SK-N-SH treated with all-trans-retinoic acid at 6 μM for 48 hours (cell line): ENCODE measurements around the gene CCDC34.
"Not testable (repeated sequence)": the region's sequence is repeated elsewhere in the genome, so short reads cannot be mapped to it uniquely, and the experiment has no call there.

Source experiments
- ATAC-seq: fragments of 200-7000 bp; cut with Tn5 transposase; 3 replicates; pipeline ENCODE4 v1.9.1; 2020; ENCODE audit warnings: mild to moderate bottlenecking, moderate library complexity
- ARNTL ChIP-seq: fragments of 450-650 bp; formaldehyde crosslinking; IDR thresholded peaks from 2 replicates; pipeline ENCODE4 v1.5.0; 2020; ENCODE audit warnings: low read depth, mild to moderate bottlenecking, moderate library complexity, borderline replicate concordance
- BACH2 ChIP-seq: fragments of 250-450 bp; sonication (Bioruptor Pico); IDR thresholded peaks from 2 replicates; pipeline ENCODE4 v1.9.0; 2021; ENCODE audit warnings: mild to moderate bottlenecking, borderline replicate concordance
- CREB5 ChIP-seq: fragments of 250-450 bp; sonication (Bioruptor Pico); IDR thresholded peaks from 2 replicates; pipeline ENCODE4 v1.5.1; 2020; ENCODE audit warnings: low read depth, mild to moderate bottlenecking, moderate library complexity
- ESRRG ChIP-seq: fragments of 250-450 bp; sonication (Bioruptor Pico); IDR thresholded peaks from 2 replicates; pipeline ENCODE4 v1.6.1; 2021; ENCODE audit warnings: mild to moderate bottlenecking
- GLIS3 ChIP-seq: fragments of 250-450 bp; sonication (Bioruptor Pico); IDR thresholded peaks from 2 replicates; pipeline ENCODE4 v1.5.0; 2020; ENCODE audit warnings: mild to moderate bottlenecking, moderate library complexity
- ISL1 ChIP-seq: fragments of 250-450 bp; sonication (Bioruptor Pico); IDR thresholded peaks from 2 replicates; pipeline ENCODE4 v2.1.2; 2022; ENCODE audit warnings: mild to moderate bottlenecking, moderate library complexity
- OSR1 ChIP-seq: fragments of 250-450 bp; sonication (Bioruptor Pico); IDR thresholded peaks from 2 replicates; pipeline ENCODE4 v1.8.0; 2022; ENCODE audit warnings: moderate library complexity, mild to moderate bottlenecking, inconsistent platforms
- PATZ1 ChIP-seq: fragments of 250-450 bp; sonication (Bioruptor Pico); IDR thresholded peaks from 2 replicates; pipeline ENCODE4 v1.8.0; 2020; ENCODE audit warnings: mild to moderate bottlenecking, moderate library complexity, borderline replicate concordance
- POU6F1 ChIP-seq: fragments of 250-450 bp; sonication (Bioruptor Pico); IDR thresholded peaks from 2 replicates; pipeline ENCODE4 v1.8.0; 2021; ENCODE audit warnings: low read depth, mild to moderate bottlenecking, moderate library complexity, borderline replicate concordance
- RARB ChIP-seq: fragments of 250-450 bp; sonication (Bioruptor Pico); IDR thresholded peaks from 2 replicates; pipeline ENCODE4 v1.8.0; 2021; ENCODE audit warnings: mild to moderate bottlenecking, moderate library complexity
- TCF4 ChIP-seq: fragments of 250-450 bp; sonication (Bioruptor Pico); IDR thresholded peaks from 2 replicates; pipeline ENCODE4 v1.8.0; 2021; ENCODE audit warnings: mild to moderate bottlenecking, moderate library complexity, borderline replicate concordance
- TOX ChIP-seq: fragments of 250-450 bp; sonication (Bioruptor Pico); IDR thresholded peaks from 2 replicates; pipeline ENCODE4 v1.8.0; 2021; ENCODE audit warnings: mild to moderate bottlenecking, moderate library complexity, borderline replicate concordance
- TSHZ2 ChIP-seq: fragments of 250-450 bp; sonication (Bioruptor Pico); IDR thresholded peaks from 2 replicates; pipeline ENCODE4 v1.5.0; 2020; ENCODE audit warnings: mild to moderate bottlenecking, moderate library complexity
- ZC3H10 ChIP-seq: fragments of 250-450 bp; sonication (Bioruptor Pico); IDR thresholded peaks from 2 replicates; pipeline ENCODE4 v1.5.1; 2021; ENCODE audit warnings: mild to moderate bottlenecking, moderate library complexity
- ZFP30 ChIP-seq: fragments of 450-650 bp; formaldehyde crosslinking; IDR thresholded peaks from 2 replicates; pipeline ENCODE4 v1.5.0; 2022; ENCODE audit warnings: mild to moderate bottlenecking, moderate library complexity
- ZNF565 ChIP-seq: fragments of 450-650 bp; formaldehyde crosslinking; conservative IDR thresholded peaks from 2 replicates; pipeline ENCODE4 v1.5.0; 2020; ENCODE audit warnings: low read depth, mild to moderate bottlenecking, moderate library complexity
- ZNF70 ChIP-seq: fragments of 450-650 bp; formaldehyde crosslinking; IDR thresholded peaks from 2 replicates; pipeline ENCODE4 v1.5.0; 2020; ENCODE audit warnings: mild to moderate bottlenecking, moderate library complexity
- ZNF8 ChIP-seq: fragments of 450-650 bp; formaldehyde crosslinking; IDR thresholded peaks from 2 replicates; pipeline ENCODE4 v1.5.0; 2020; ENCODE audit warnings: mild to moderate bottlenecking, moderate library complexity

CCDC34 gene

GRCh38 chr11:27347359-27348339 lies 15.4 kb downstream of the CCDC34 start:
- TF ChIP-seq OSR1 (no peak), ZNF70 (no peak)
- peak; percentile 34; the same call in 1 of the 3 replicates for ATAC-seq

- TF ChIP-seq CREB5 (CRISPR knock-in tag): no peak
- peak; percentile 60; the same call in 1 of the 2 replicates for TF ChIP-seq ZNF70
- no peak for TF ChIP-seq ESRRG (CRISPR knock-in tag)
- TF ChIP-seq ISL1: peak; percentile 81
- ATAC-seq: peak; percentile 56
Observed at GRCh38 chr11:27339941-27340340, 23.1 kb downstream of the CCDC34 start.

- ATAC-seq: not testable (repeated sequence)
Observed at GRCh38 chr11:27334764-27335163, 28.3 kb downstream of the CCDC34 start.

- no peak for TF ChIP-seq OSR1
- no peak for TF ChIP-seq TOX (CRISPR knock-in tag)
- TF ChIP-seq PATZ1: no peak
- no peak for TF ChIP-seq TSHZ2 (CRISPR knock-in tag)
- no peak for TF ChIP-seq ESRRG (CRISPR knock-in tag)
- no peak for TF ChIP-seq TCF4 (CRISPR knock-in tag)
- no peak for TF ChIP-seq ZFP30 (CRISPR knock-in tag)
- no peak for TF ChIP-seq POU6F1 (CRISPR knock-in tag)
- no peak for TF ChIP-seq ZNF8 (CRISPR knock-in tag)
- no peak for TF ChIP-seq ZC3H10 (CRISPR knock-in tag)
- no peak for TF ChIP-seq CREB5 (CRISPR knock-in tag)
- no peak for TF ChIP-seq BACH2 (CRISPR knock-in tag)
- TF ChIP-seq ARNTL: no peak
- ATAC-seq: peak; percentile 91
Observed at GRCh38 chr11:27331981-27332380, 31.0 kb downstream of the CCDC34 start.

GRCh38 chr11:27330633-27331270 lies 32.3 kb downstream of the CCDC34 start:
- TF ChIP-seq ESRRG (CRISPR knock-in tag) (no peak), GLIS3 (no peak), RARB (no peak), CREB5 (CRISPR knock-in tag) (no peak), ZNF565 (CRISPR knock-in tag) (no peak), TOX (CRISPR knock-in tag) (no peak)
- ATAC-seq: no peak
